OCI-LY1 (cell line): Measurements from ENCODE around the gene SAPCD1.
"Not testable (repeated sequence)": the region's sequence is repeated elsewhere in the genome, so short reads cannot be mapped to it uniquely, and the experiment has no call there.

Experiments
- CTCF ChIP-seq: fragments of 200-600 bp; sonication (generic), shearing (Covaris generic); IDR thresholded peaks from 2 replicates; pipeline ENCODE4 v1.5.1; 2017; ENCODE audit warnings: mild to moderate bottlenecking, antibody characterized with exemption, low read length, moderate library complexity, mixed read lengths
- EZH2 ChIP-seq: fragments of 200-600 bp; sonication (generic), shearing (Covaris generic); IDR thresholded peaks from 2 replicates; pipeline ENCODE4 v1.8.0; 2017; ENCODE audit warnings: borderline replicate concordance, mixed run types, mild to moderate bottlenecking, antibody characterized with exemption, low read length, moderate library complexity, mixed read lengths

DNA sequence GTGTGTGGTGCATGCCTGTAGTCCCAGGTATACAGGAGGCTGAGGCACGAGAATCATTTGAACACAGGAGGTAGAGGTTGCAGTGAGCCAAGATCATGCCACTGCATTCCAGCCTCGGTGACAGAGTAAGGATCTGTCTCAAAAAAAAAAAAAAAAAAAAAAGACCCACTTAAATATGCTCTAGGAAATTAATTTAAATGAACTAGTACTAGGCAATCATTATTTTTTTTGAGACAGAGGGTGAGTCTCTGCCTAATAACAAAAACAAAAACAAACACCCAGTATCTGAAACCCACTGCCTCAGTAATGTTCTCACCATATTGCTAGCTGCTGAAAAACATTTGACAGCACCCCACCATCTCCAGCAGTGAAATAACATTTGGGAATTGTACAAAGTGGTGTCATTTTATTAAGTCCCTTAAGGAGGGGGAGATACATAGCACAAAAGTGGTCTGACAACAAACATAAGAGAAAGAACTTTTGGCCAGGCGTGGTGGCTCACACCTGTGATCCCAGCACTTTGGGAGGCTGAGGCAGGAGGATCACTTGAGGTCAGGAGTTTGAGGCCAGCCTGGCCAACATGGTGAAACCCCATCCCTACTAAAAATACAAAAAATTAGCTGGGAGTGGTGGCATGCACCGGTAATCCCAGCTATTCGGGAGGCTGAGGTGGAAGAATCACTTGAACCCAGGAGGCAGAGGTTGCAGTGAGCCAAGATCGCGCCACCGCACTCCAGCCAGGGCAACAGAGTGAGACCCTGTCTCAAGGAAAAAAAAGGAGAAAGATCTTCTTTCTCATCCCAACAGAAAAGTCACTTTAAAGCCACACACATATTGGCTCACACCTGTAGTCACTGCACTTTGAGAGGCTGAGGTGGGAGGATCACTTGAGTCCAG is 38.8 kb downstream of the SAPCD1 start:
- not testable (repeated sequence) for TF ChIP-seq CTCF, EZH2
